ENCODE measurements around the gene OSGEP.
"Not testable (repeated sequence)": the region's sequence is repeated elsewhere in the genome, so short reads cannot be mapped to it uniquely, and the experiment has no call there.

The OSGEP gene

GRCh38 chr14:20452831-20453230 is 1.8 kb downstream of the OSGEP start:
- H3K27ac ChIP-seq (ENCODE audit: low read depth, low read length, severe bottlenecking); H3K9me3 ChIP-seq (ENCODE audit: control insufficient read depth, low read length); H3K4me3 ChIP-seq (ENCODE audit: extremely low read depth, insufficient read depth, low read length, poor library complexity, severe bottlenecking): not testable (repeated sequence)
- Histone ChIP-seq H3K36me3 (ENCODE audit: control insufficient read depth, insufficient read depth, low read length) (peaks cover 75% of the 10 kb centered on the region), H3K4me1 (ENCODE audit: control insufficient read depth, insufficient read depth, low read length, poor library complexity, severe bottlenecking) (peaks cover 14% of the 10 kb centered on the region)
- WGBS, 2 experiments (ENCODE audit: insufficient coverage in 2 of 2), result 94 to 95% methylated on average over 6 to 8 of the region's 8 CpGs

GRCh38 chr14:20446889-20447288 is 7.7 kb downstream of the OSGEP start:
- 96 to 97% methylated on average over 5 of the region's 5 CpGs for WGBS, 2 experiments (ENCODE audit: insufficient coverage in 2 of 2)
- Histone ChIP-seq H3K4me1 (ENCODE audit: control insufficient read depth, insufficient read depth, low read length, poor library complexity, severe bottlenecking) (no peaks in the 10 kb centered on the region), H3K36me3 (ENCODE audit: control insufficient read depth, insufficient read depth, low read length) (peaks cover 85% of the 10 kb centered on the region), H3K27ac (ENCODE audit: low read depth, low read length, severe bottlenecking) (no peak overlapping the region), H3K4me3 (ENCODE audit: extremely low read depth, insufficient read depth, low read length, poor library complexity, severe bottlenecking) (no peak overlapping the region), H3K9me3 (ENCODE audit: control insufficient read depth, low read length) (no peaks in the 10 kb centered on the region)

- H3K27ac ChIP-seq (ENCODE audit: low read depth, low read length, severe bottlenecking), result not testable (repeated sequence)
These were observed 11.0 kb downstream of the OSGEP start for GRCh38 chr14:20443650-20444049.

GRCh38 chr14:20441461-20441860 is 13.2 kb downstream of the OSGEP start:
- H3K9me3 ChIP-seq (ENCODE audit: control insufficient read depth, low read length), result no peaks in the 10 kb centered on the region
- no peaks in the 10 kb centered on the region for H3K4me1 ChIP-seq (ENCODE audit: control insufficient read depth, insufficient read depth, low read length, poor library complexity, severe bottlenecking)
- H3K27ac ChIP-seq (ENCODE audit: low read depth, low read length, severe bottlenecking), result no peak overlapping the region
- 100% methylated on average over 1 of the region's 2 CpGs; no CpG with 5 or more reads in 1 of the 2 experiments for WGBS, 2 experiments (ENCODE audit: insufficient coverage in 2 of 2)
- H3K36me3 ChIP-seq (ENCODE audit: control insufficient read depth, insufficient read depth, low read length), result peaks cover 32% of the 10 kb centered on the region
- no peak overlapping the region for H3K4me3 ChIP-seq (ENCODE audit: extremely low read depth, insufficient read depth, low read length, poor library complexity, severe bottlenecking)

More at GRCh38 chr14:20443650-20444049, 11.0 kb downstream of the OSGEP start:
- H3K9me3 ChIP-seq (ENCODE audit: control insufficient read depth, low read length); H3K4me1 ChIP-seq (ENCODE audit: control insufficient read depth, insufficient read depth, low read length, poor library complexity, severe bottlenecking); H3K4me3 ChIP-seq (ENCODE audit: extremely low read depth, insufficient read depth, low read length, poor library complexity, severe bottlenecking): not testable (repeated sequence)
- peaks cover 53% of the 10 kb centered on the region for H3K36me3 ChIP-seq (ENCODE audit: control insufficient read depth, insufficient read depth, low read length)
- 80 to 100% methylated on average over 1 of the region's 4 CpGs for WGBS, 2 experiments (ENCODE audit: insufficient coverage in 2 of 2)

- H3K36me3 ChIP-seq (ENCODE audit: control insufficient read depth, insufficient read depth, low read length), result peaks cover 26% of the 10 kb centered on the region
- H3K4me3 ChIP-seq (ENCODE audit: extremely low read depth, insufficient read depth, low read length, poor library complexity, severe bottlenecking), result no peak overlapping the region
- 93 to 100% methylated on average over 1 to 2 of the region's 5 CpGs for WGBS, 2 experiments (ENCODE audit: insufficient coverage in 2 of 2)
- H3K4me1 ChIP-seq (ENCODE audit: control insufficient read depth, insufficient read depth, low read length, poor library complexity, severe bottlenecking), result no peaks in the 10 kb centered on the region
- H3K27ac ChIP-seq (ENCODE audit: low read depth, low read length, severe bottlenecking), result no peak overlapping the region
- no peaks in the 10 kb centered on the region for H3K9me3 ChIP-seq (ENCODE audit: control insufficient read depth, low read length)
These were observed 13.7 kb downstream of the OSGEP start for GRCh38 chr14:20440882-20441281.

GRCh38 chr14:20440465-20440864 is 14.1 kb downstream of the OSGEP start:
- H3K9me3 ChIP-seq (ENCODE audit: control insufficient read depth, low read length), result no peaks in the 10 kb centered on the region
- 86 to 100% methylated on average over 1 to 3 of the region's 5 CpGs for WGBS, 2 experiments (ENCODE audit: insufficient coverage in 2 of 2)
- no peak overlapping the region for H3K27ac ChIP-seq (ENCODE audit: low read depth, low read length, severe bottlenecking)
- peaks cover 22% of the 10 kb centered on the region for H3K36me3 ChIP-seq (ENCODE audit: control insufficient read depth, insufficient read depth, low read length)
- H3K4me1 ChIP-seq (ENCODE audit: control insufficient read depth, insufficient read depth, low read length, poor library complexity, severe bottlenecking), result no peaks in the 10 kb centered on the region
- H3K4me3 ChIP-seq (ENCODE audit: extremely low read depth, insufficient read depth, low read length, poor library complexity, severe bottlenecking), result no peak overlapping the region

- Histone ChIP-seq H3K9me3 (ENCODE audit: control insufficient read depth, low read length) (no peaks in the 10 kb centered on the region), H3K4me3 (ENCODE audit: extremely low read depth, insufficient read depth, low read length, poor library complexity, severe bottlenecking) (no peak overlapping the region), H3K36me3 (ENCODE audit: control insufficient read depth, insufficient read depth, low read length) (peaks cover 7% of the 10 kb centered on the region), H3K4me1 (ENCODE audit: control insufficient read depth, insufficient read depth, low read length, poor library complexity, severe bottlenecking) (no peaks in the 10 kb centered on the region), H3K27ac (ENCODE audit: low read depth, low read length, severe bottlenecking) (no peak overlapping the region)
- 85 to 94% methylated on average over 4 to 6 of the region's 7 CpGs for WGBS, 2 experiments (ENCODE audit: insufficient coverage in 2 of 2)
These were observed 15.9 kb downstream of the OSGEP start for GRCh38 chr14:20438664-20439063.

GRCh38 chr14:20436363-20436755 is 18.3 kb downstream of the OSGEP start:
- H3K27ac ChIP-seq (ENCODE audit: low read depth, low read length, severe bottlenecking), result no peak overlapping the region
- H3K36me3 ChIP-seq (ENCODE audit: control insufficient read depth, insufficient read depth, low read length), result no peaks in the 10 kb centered on the region
- no peaks in the 10 kb centered on the region for H3K4me1 ChIP-seq (ENCODE audit: control insufficient read depth, insufficient read depth, low read length, poor library complexity, severe bottlenecking)
- 97 to 100% methylated on average over 2 to 4 of the region's 4 CpGs for WGBS, 2 experiments (ENCODE audit: insufficient coverage in 2 of 2)
- no peaks in the 10 kb centered on the region for H3K9me3 ChIP-seq (ENCODE audit: control insufficient read depth, low read length)
- H3K4me3 ChIP-seq (ENCODE audit: extremely low read depth, insufficient read depth, low read length, poor library complexity, severe bottlenecking), result no peak overlapping the region

GRCh38 chr14:20435582-20436362 is 18.8 kb downstream of the OSGEP start, which contains the start of gene KLHL33:
Gene KLHL33, minus strand, starts transcription at chr14:20436166. Its CDS starts 355 bp downstream, at chr14:20435811.
- no peak within 1 kb of the TSS for H3K27ac ChIP-seq (ENCODE audit: low read depth, low read length, severe bottlenecking)
- H3K4me1 ChIP-seq (ENCODE audit: control insufficient read depth, insufficient read depth, low read length, poor library complexity, severe bottlenecking), result no peaks in the 10 kb centered on the region
- H3K36me3 ChIP-seq (ENCODE audit: control insufficient read depth, insufficient read depth, low read length), result no peaks in the 10 kb centered on the region
- H3K4me3 ChIP-seq (ENCODE audit: extremely low read depth, insufficient read depth, low read length, poor library complexity, severe bottlenecking), result no peak within 1 kb of the TSS
- no peaks in the 10 kb centered on the region for H3K9me3 ChIP-seq (ENCODE audit: control insufficient read depth, low read length)
- WGBS, 2 experiments (ENCODE audit: insufficient coverage in 2 of 2), result 92 to 94% methylated on average over 13 to 16 of the region's 17 CpGs

GRCh38 chr14:20434701-20435581 is 19.7 kb downstream of the OSGEP start:
- 84 to 89% methylated on average over 30 to 42 of the region's 44 CpGs for WGBS, 2 experiments (ENCODE audit: insufficient coverage in 2 of 2)
- H3K36me3 ChIP-seq (ENCODE audit: control insufficient read depth, insufficient read depth, low read length), result no peaks in the 10 kb centered on the region
- H3K27ac ChIP-seq (ENCODE audit: low read depth, low read length, severe bottlenecking), result no peak overlapping the region
- no peak overlapping the region for H3K4me3 ChIP-seq (ENCODE audit: extremely low read depth, insufficient read depth, low read length, poor library complexity, severe bottlenecking)
- H3K9me3 ChIP-seq (ENCODE audit: control insufficient read depth, low read length), result no peaks in the 10 kb centered on the region
- H3K4me1 ChIP-seq (ENCODE audit: control insufficient read depth, insufficient read depth, low read length, poor library complexity, severe bottlenecking), result no peaks in the 10 kb centered on the region

Measured in mesodermal cell (in vitro differentiated cells).